ENCODE results near the gene METTL16. TPM values are rescaled to one million over a fixed set of nuclear protein-coding genes. Genes with fewer than 3 reads are reported as not detected.

Gene METTL16
- total and polyA plus RNA-seq, 2 of the 8 experiments (the other 6 are each of a cell fraction or from before 2014, with no cell fraction given), result 22.8 to 59.4 TPM

GRCh38 chr17:2542456-2542855 is 30.8 kb upstream of the METTL16 start (continued):
- no peak for TF ChIP-seq EZH2 (IDR thresholded peaks at IDR 0.05; ENCODE audit: low read depth, low read length, severe bottlenecking)
- TF ChIP-seq CBX5 (IDR thresholded peaks at IDR 0.05; ENCODE audit: low read depth, low read length), result no peak
- TF ChIP-seq TBP (IDR thresholded peaks at IDR 0.05; ENCODE audit: low read depth, low read length), result no peak
